ENCODE results near the gene PRPSAP1.
"Not testable (repeated sequence)": the region's sequence is repeated elsewhere in the genome, so short reads cannot be mapped to it uniquely, and the experiment has no call there.

The PRPSAP1 gene

GRCh38 chr17:76314392-76315227 is 39.1 kb downstream of the PRPSAP1 start:
- DNase-seq: no peak

- no peak for DNase-seq
These were observed 41.0 kb downstream of the PRPSAP1 start for GRCh38 chr17:76312735-76313134.

DNA sequence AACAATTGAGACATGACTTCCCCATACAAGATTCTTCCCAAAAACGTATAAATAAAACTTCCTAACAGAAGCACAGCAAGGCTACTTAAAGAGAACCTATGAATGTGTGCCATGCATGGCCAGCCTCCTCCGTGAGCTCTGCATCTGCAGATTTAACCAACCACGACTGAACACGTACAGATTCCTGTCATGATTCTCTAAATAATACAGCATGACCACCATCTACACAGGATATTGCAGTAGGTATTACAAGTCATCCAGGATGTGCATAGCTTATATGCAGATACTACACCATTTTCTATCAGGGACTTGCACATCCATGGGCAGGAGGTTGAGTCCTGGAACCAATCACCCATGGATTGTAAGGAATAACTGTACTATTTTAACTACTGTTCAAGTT is 44.3 kb downstream of the PRPSAP1 start:
- no peak for DNase-seq

GRCh38 chr17:76307966-76308338 is 45.8 kb downstream of the PRPSAP1 start, which contains the start of gene QRICH2:
QRICH2 (minus strand) TSS chr17:76308276; CDS start chr17:76307998, 278 bp downstream.
- DNase-seq: no peak

DNA sequence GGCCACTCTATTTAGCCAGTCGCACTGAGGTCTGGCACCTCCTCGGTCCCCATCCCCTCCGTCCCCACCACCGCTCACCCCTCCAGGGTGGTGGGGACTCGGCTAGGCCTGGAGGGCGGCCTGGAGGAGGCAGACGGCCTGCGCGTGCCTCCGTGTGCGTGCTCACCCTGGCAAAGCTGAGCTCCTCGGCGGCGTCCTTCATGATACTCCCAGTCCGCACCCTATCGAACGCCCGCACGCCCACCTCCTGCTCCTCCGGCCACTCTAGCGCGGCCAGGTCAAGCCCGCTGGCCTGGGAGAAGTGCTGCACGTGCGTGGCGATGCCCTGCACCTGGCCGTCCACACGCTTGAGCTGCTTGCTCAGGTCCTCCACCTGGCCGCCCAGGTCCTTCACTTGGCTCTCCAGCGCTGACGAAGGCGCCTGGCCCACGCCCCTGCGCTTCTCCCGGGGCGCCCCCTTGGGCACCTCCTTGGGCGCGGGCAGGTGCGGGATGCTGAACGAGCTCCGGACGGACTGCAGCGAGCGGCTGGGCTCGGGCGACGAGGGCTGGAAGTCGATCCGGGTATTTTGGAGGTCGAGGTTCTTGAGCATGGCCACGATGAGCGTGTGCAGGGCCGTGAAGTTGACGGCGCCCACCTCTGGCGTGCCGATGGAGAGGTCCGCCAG is 46.3 kb downstream of the PRPSAP1 start:
- DNase-seq: no peak

- not testable (repeated sequence) for DNase-seq
These were observed 48.6 kb downstream of the PRPSAP1 start for GRCh38 chr17:76305135-76305454.

DNA sequence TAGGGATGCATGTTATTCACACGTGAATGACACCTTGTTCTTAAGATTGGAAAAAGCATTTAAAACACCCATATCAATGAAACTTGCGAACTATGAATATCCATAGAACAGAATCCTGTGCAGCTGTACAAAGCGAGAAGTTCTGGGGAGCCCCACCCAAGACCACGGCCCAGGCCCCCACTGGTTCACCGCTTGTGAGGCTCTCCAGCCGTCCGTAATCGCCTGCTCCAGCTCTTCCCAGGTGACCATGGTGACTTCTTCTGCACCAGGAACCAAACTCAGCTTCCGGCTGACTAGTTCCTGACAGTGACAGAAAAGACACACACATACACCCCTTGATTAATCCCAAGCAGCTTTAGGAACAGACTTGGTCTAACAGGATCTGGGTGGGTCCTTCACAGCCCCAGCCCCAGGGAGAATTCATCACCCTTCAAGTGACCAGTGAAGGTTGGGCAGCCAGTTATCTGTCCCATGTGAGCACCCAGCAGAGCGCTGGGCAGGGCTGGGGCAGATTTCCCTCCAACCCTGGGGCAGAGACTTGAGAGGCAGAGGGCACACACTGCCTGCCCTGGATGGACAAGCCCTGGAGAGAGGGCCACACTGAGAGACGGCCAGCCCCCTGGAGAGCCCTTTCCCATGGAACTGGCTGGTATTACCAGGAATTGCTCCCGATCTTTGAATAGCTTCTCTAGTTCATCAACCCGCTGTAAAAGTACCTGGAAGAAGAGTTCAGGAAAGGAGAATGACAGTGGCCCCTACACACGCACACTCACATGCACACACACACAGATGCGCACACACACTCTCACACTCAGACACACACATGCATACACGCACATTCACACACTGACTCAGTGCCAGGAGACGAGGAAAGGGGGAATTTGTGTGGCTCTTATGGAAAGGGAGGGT is 49.2 kb downstream of the PRPSAP1 start:
- DNase-seq: no peak

GRCh38 chr17:76297436-76297835 is 56.3 kb downstream of the PRPSAP1 start:
- DNase-seq: no peak

- no peak for DNase-seq
These were observed 56.8 kb downstream of the PRPSAP1 start for GRCh38 chr17:76296889-76297288.

DNA sequence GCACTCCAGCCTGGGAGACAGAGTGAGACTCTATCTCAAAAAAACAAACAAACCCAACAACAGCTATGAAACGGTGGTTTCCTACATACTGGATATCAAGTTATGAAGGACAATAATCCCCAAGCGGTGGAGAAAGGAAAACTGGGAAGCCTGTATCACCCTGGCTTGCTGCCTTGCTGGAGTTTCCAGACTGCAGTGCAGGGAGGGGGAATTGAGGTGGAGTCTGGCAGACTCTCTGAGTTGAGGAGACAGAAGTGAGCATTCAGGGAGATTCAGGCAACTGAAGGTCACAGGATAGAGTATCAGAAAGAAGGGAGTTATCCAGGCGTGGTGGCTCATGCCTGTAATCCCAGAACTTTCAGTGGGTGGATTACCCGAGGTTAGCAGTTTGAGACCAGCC is 57.5 kb downstream of the PRPSAP1 start:
- no peak for DNase-seq

DNA sequence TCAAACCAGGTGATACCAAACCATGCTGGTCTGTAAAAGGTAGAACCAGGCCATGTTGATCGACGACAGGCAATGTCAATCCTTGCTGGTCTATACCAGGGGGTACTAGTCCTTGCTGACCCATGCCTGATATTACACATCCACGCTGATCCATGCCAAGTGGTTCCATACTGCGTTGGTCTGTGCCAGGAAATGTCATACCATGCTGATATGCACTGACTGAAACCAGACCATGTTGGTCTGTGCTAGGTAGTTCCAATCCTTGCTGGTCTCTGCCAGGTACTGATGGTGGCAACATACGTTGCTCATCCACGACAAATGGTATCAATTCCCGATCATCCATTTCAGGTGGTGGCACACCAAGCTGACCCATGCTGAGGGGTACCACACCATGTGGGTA is 60.6 kb downstream of the PRPSAP1 start:
- no peak for DNase-seq

- DNase-seq: no peak
These were observed 61.1 kb downstream of the PRPSAP1 start for GRCh38 chr17:76292567-76292966.

DNA sequence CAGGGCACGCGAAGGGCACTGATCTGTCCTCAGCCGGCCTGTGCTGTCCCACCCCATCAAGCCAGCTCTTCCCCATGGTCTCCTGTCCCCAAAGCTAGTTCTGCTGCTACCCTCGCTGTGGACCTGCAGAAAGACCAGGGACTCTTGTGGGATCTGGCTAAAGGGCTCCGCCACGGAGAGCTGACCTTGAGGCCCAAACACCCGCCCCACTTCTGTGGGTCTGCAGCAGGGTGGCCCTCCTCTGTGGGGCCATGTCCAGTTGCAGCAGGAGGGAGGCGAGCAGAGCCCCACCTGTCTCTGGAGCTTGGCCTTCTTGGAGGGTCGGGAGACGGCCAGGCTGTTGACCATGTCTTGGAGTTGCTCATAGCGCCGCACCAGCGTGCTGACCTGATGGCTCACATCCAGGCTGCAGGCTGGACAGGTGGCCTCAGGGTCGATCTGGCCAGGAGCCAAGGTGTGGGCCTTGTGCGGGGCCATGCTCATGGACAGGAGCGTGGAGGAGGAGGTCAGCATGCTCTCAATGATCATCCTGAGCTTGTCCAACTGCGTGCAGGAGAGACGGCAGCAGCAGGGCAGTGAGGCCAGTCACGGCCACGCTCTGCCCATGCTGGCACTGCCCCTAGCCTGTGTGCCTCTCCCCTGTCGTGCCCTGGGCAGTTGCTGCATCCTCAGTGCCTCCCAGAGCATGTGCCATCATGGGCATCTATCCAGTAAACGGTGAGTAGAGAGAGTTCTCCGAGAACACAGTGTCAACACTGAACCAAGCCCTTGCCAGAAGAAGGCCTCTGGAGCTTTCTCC is 71.9 kb downstream of the PRPSAP1 start:
- DNase-seq: no peak

GRCh38 chr17:76280650-76281049 is 73.1 kb downstream of the PRPSAP1 start:
- DNase-seq: no peak

- DNase-seq: no peak
These were observed 73.9 kb downstream of the PRPSAP1 start for GRCh38 chr17:76279742-76280287.

DNA sequence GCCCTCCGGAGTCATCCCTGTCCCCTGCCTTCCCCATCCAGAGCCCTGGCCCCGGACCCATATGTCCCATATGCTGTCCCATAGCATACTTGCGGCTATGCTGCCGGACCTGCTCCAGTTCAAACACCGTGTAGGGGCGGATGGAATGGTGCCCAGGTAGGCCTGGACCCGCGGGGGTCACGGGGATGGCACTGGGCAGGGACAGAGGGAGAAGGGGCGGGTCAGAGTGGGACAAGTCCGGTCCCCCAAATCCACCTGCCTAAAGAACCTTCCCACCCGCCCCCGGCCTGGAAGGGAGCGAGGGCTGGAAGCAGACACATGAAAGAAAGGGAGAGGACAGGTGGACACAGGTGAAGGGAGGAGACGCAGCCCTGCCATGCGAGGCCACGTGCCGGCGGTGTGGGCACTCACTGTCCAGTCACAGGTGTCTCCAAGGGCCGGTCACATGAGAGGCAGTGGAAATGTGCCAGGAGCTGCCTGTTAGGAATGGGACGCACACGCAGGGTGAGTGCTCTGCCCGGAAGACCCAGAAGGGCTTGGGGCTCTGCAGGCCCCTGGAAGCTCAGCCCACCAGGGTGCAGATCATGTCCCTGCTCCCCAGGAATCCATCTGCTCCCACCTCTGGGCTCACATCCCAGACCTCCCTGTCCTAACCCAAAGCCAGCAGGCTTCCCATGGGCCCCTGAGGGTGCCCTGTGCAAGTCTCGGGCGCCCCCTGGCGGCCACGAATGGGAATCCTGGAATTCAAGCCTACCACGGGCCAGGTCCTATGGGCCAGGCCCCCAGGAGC is 74.6 kb downstream of the PRPSAP1 start:
- peak; percentile 66 for DNase-seq

GRCh38 chr17:76278268-76278908 is 75.3 kb downstream of the PRPSAP1 start:
- no peak for DNase-seq

GRCh38 chr17:76277300-76278267 is 76.1 kb downstream of the PRPSAP1 start:
- no peak for DNase-seq

DNA sequence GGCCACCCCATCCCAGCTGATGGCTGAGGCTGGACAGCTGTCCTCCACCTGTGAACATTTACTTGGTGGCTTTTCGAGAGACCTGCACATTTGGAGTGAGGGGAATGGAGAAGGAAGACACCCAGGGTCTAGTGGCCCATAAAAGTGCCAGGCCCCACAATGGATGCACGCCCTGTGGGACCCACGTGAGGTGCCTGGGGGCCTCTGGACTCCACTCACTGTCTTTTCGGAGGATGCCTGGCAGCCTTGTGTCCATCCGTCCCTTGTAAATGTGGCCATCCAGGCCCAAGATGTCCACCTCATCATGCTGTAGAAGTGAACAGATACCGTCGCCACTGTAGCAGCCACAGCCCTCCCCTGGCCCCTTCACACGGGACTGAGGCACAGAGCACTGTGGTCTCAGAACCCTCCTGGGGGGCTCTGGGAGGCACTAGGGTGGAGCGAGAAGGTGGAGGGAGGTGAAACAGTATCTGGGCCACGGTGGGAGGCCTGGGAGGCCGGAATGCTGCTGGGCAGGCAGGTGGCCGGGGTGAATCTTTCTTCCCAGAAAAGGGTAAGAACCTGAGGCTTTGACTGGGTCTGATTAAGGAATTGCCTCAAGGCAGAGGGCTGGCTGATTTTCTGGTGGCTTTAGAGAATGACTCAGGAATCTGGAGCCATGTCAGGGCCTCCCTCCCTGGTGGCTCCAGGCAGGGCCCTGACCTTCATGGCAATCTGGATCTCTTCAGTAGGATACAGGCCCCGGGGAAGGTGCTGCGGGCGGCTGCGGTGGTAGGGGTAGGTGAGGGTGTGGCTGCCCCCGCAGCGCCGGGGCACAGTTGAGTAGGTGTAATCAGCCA is 77.0 kb downstream of the PRPSAP1 start:
- DNase-seq: no peak
